Activated T-helper 1 cell treated with anti-CD3 and anti-CD28 coated beads, Interleukin-12 subunit alpha, Interleukin-12 subunit beta, Interleukin-2, Interleukin-4 antibody, amounts not matched to agents 30 ng/mL and 10 ng/mL and 1 ng/mL, durations not matched to agents 14 hours and 24 hours and 36 hours (primary cell): ENCODE data around the gene MSMB. TPM values are rescaled to one million over a fixed set of nuclear protein-coding genes. Genes with fewer than 3 reads are reported as not detected.
"Not testable (repeated sequence)": the region's sequence is repeated elsewhere in the genome, so short reads cannot be mapped to it uniquely, and the experiment has no call there.

Experiments
- DNase-seq: peaks from one replicate; pipeline ENCODE4 v3.0.0; 2021; ENCODE audit warnings: low spot score
- H3K27ac Mint-ChIP-seq: one replicate; pipeline ENCODE4 v1.8.0; 2021; ENCODE audit warnings: mild to moderate bottlenecking, mixed read lengths
- H3K27me3 Mint-ChIP-seq: one replicate; pipeline ENCODE4 v1.8.0; 2022; ENCODE audit warnings: mild to moderate bottlenecking, moderate library complexity, mixed read lengths; ENCODE audit not compliant: insufficient read depth
- H3K36me3 Mint-ChIP-seq: one replicate; pipeline ENCODE4 v1.8.0; 2021; ENCODE audit warnings: low read depth, mixed read lengths
- H3K4me1 Mint-ChIP-seq: one replicate; pipeline ENCODE4 v1.8.0; 2021; ENCODE audit warnings: low read depth, mixed read lengths
- H3K4me3 Mint-ChIP-seq: one replicate; pipeline ENCODE4 v1.8.0; 2021; ENCODE audit warnings: mild to moderate bottlenecking, moderate library complexity, mixed read lengths
- H3K9me3 Mint-ChIP-seq: one replicate; pipeline ENCODE4 v1.8.0; 2021; ENCODE audit warnings: mixed read lengths
- intact Hi-C: fragments of 100-400 bp; cut with micrococcal nuclease; formaldehyde crosslinking; loops from one replicate; pipeline ENCODE4 v1.15.1; 2024
- total RNA-seq: library from RNA; stranded (reverse); gene quantifications from 2 replicates; pipeline ENCODE4 v1.2.3, GENCODE V29; 2022

The MSMB gene
- total RNA-seq, 1 donor from 2014 or later = not detected

GRCh38 chr10:46060706-46061105 lies 14.6 kb upstream of the MSMB start:
- H3K9me3 Mint-ChIP-seq = no peaks in the 10 kb centered on the region
- no peaks in the 10 kb centered on the region for H3K36me3 Mint-ChIP-seq
- H3K4me3 Mint-ChIP-seq = no peak overlapping the region

GRCh38 chr10:46057927-46058326 lies 11.9 kb upstream of the MSMB start:
- H3K36me3 Mint-ChIP-seq, H3K27ac Mint-ChIP-seq, H3K27me3 Mint-ChIP-seq, DNase-seq, H3K4me3 Mint-ChIP-seq, H3K9me3 Mint-ChIP-seq, H3K4me1 Mint-ChIP-seq, intact Hi-C loops: not testable (repeated sequence)

More at GRCh38 chr10:46060706-46061105, 14.6 kb upstream of the MSMB start:
- intact Hi-C loops = no loop called here
- Mint-ChIP-seq H3K27me3 (peaks cover 5% of the 10 kb centered on the region), H3K27ac (no peak overlapping the region), H3K4me1 (no peaks in the 10 kb centered on the region)
- no peak for DNase-seq

- Mint-ChIP-seq H3K27me3 (peaks cover 2% of the 10 kb centered on the region), H3K27ac (no peak overlapping the region), H3K36me3 (no peaks in the 10 kb centered on the region), H3K4me3 (no peak overlapping the region), H3K9me3 (no peaks in the 10 kb centered on the region), H3K4me1 (peaks cover 7% of the 10 kb centered on the region)
- DNase-seq = no peak
- intact Hi-C loops = no loop called here
These were observed 11.0 kb upstream of the MSMB start for GRCh38 chr10:46057038-46057437.

GRCh38 chr10:46055771-46056170 lies 9.7 kb upstream of the MSMB start:
- Mint-ChIP-seq H3K27ac (no peak overlapping the region), H3K27me3 (peaks cover 9% of the 10 kb centered on the region), H3K4me1 (peaks cover 7% of the 10 kb centered on the region), H3K4me3 (no peak overlapping the region), H3K9me3 (no peaks in the 10 kb centered on the region), H3K36me3 (no peaks in the 10 kb centered on the region)
- intact Hi-C loops = no loop called here
- DNase-seq = no peak

- Mint-ChIP-seq H3K36me3 (no peaks in the 10 kb centered on the region), H3K27me3 (peaks cover 10% of the 10 kb centered on the region), H3K4me3 (no peak overlapping the region), H3K27ac (no peak overlapping the region), H3K9me3 (no peaks in the 10 kb centered on the region), H3K4me1 (peaks cover 7% of the 10 kb centered on the region)
- no peak for DNase-seq
- intact Hi-C loops = no loop called here
These were observed 7.7 kb upstream of the MSMB start for GRCh38 chr10:46053534-46054434.

- no peak for DNase-seq
- Mint-ChIP-seq H3K4me1 (peaks cover 7% of the 10 kb centered on the region), H3K4me3 (no peak overlapping the region), H3K27me3 (peaks cover 14% of the 10 kb centered on the region), H3K9me3 (no peaks in the 10 kb centered on the region), H3K27ac (no peak overlapping the region), H3K36me3 (no peaks in the 10 kb centered on the region)
- intact Hi-C loops = no loop called here
These were observed 6.8 kb upstream of the MSMB start for GRCh38 chr10:46052791-46053375.

GRCh38 chr10:46052057-46052790 lies 6.2 kb upstream of the MSMB start:
- Mint-ChIP-seq H3K36me3 (no peaks in the 10 kb centered on the region), H3K27me3 (peaks cover 15% of the 10 kb centered on the region), H3K4me1 (peaks cover 7% of the 10 kb centered on the region), H3K9me3 (no peaks in the 10 kb centered on the region), H3K4me3 (no peak overlapping the region), H3K27ac (no peak overlapping the region)
- no peak for DNase-seq
- intact Hi-C loops = no loop called here

GRCh38 chr10:46050941-46051623 lies 5.0 kb upstream of the MSMB start:
- Mint-ChIP-seq H3K36me3 (no peaks in the 10 kb centered on the region), H3K4me1 (peaks cover 7% of the 10 kb centered on the region), H3K27me3 (peaks cover 18% of the 10 kb centered on the region), H3K9me3 (no peaks in the 10 kb centered on the region), H3K4me3 (no peak overlapping the region), H3K27ac (no peak overlapping the region)
- no peak for DNase-seq
- intact Hi-C loops = no loop called here

- intact Hi-C loops, H3K36me3 Mint-ChIP-seq, H3K4me3 Mint-ChIP-seq, DNase-seq, H3K27ac Mint-ChIP-seq, H3K9me3 Mint-ChIP-seq, H3K4me1 Mint-ChIP-seq: not testable (repeated sequence)
- H3K27me3 Mint-ChIP-seq = peaks cover 18% of the 10 kb centered on the region
These were observed 3.4 kb upstream of the MSMB start for GRCh38 chr10:46049497-46049831.

GRCh38 chr10:46048152-46048551 lies 2.1 kb upstream of the MSMB start:
- Mint-ChIP-seq H3K27ac (no peak overlapping the region), H3K27me3 (peaks cover 20% of the 10 kb centered on the region), H3K9me3 (no peaks in the 10 kb centered on the region), H3K4me1 (no peaks in the 10 kb centered on the region), H3K4me3 (no peak overlapping the region), H3K36me3 (no peaks in the 10 kb centered on the region)
- intact Hi-C loops = no loop called here
- no peak for DNase-seq

- Mint-ChIP-seq H3K27ac (no peak overlapping the region), H3K9me3 (no peaks in the 10 kb centered on the region), H3K4me1 (no peaks in the 10 kb centered on the region), H3K36me3 (no peaks in the 10 kb centered on the region), H3K27me3 (peaks cover 13% of the 10 kb centered on the region), H3K4me3 (no peak overlapping the region)
- intact Hi-C loops = no loop called here
- no peak for DNase-seq
These were observed 3.5 kb downstream of the MSMB start for GRCh38 chr10:46042527-46042926.

- Mint-ChIP-seq H3K4me1 (no peaks in the 10 kb centered on the region), H3K4me3 (no peak overlapping the region), H3K36me3 (no peaks in the 10 kb centered on the region), H3K9me3 (no peaks in the 10 kb centered on the region), H3K27me3 (peaks cover 9% of the 10 kb centered on the region), H3K27ac (no peak overlapping the region)
- no peak for DNase-seq
- intact Hi-C loops = no loop called here
These were observed 6.1 kb downstream of the MSMB start for GRCh38 chr10:46040004-46040403.
